T-cell (primary cell): Measurements from ENCODE around the gene SGTA. TPM values are rescaled to one million over a fixed set of nuclear protein-coding genes. Genes with fewer than 3 reads are reported as not detected.
A peak's percentile ranks its signal among the peaks of the same experiment; 100 is the strongest.

Experiments used
- ATAC-seq, 4 experiments: fragments of 200-7000 bp in 3 of 4; fragments of 150-1000 bp in 1 of 4; cut with Tn5 transposase; replicated peaks in 1 of 4; 1 replicate in 3 of 4; 2 replicates in 1 of 4; pipeline ENCODE4 v1.10.0; 2021; ENCODE audit warnings: moderate library complexity in 3 of 4, mild to moderate bottlenecking in 2 of 4, moderate number of reproducible peaks in 1 of 4
- CTCF ChIA-PET, 2 donors: fragments of 300-600 bp; sonication (Branson Sonifier 250); formaldehyde crosslinking; loops; one replicate each; lab custom pipeline; 2022; ENCODE audit warnings: antibody characterized with exemption in 2 of 2; lab: Charles Lee
- POLR2A ChIA-PET, 2 donors: fragments of 300-600 bp; sonication (Branson Sonifier 250); formaldehyde crosslinking; loops; one replicate each; lab custom pipeline; 2022; ENCODE audit warnings: antibody characterized with exemption in 2 of 2; lab: Charles Lee
- DNase-seq, 35 experiments: peaks; one replicate each; pipeline versions ENCODE4 v3.0.0 to v3.0.0-alpha.2; 2013 to 2023
- H3K27ac ChIP-seq: one replicate; pipeline ENCODE4 v1.5.1; 2013; ENCODE audit warnings: low read length
- H3K27me3 ChIP-seq, 2 experiments: replicated peaks in 1 of 2; 1 replicate in 1 of 2; 2 replicates in 1 of 2; pipeline versions ENCODE4 v1.6.1 to v1.7.0; 2013; ENCODE audit warnings: low read length in 1 of 2, mixed read lengths in 1 of 2; ENCODE audit not compliant: control insufficient read depth in 2 of 2, insufficient read depth in 2 of 2; ENCODE audit errors: extremely low read depth in 1 of 2
- H3K36me3 ChIP-seq, 2 donors: 1 replicate in 1 of 2; 2 replicates in 1 of 2; pipeline versions ENCODE4 v1.6.1 to v1.7.0; 2013; ENCODE audit warnings: low read length in 1 of 2; ENCODE audit not compliant: control insufficient read depth in 2 of 2, insufficient read depth in 1 of 2; ENCODE audit errors: extremely low read depth in 1 of 2
- H3K4me1 ChIP-seq, 2 experiments: 1 replicate in 1 of 2; 2 replicates in 1 of 2; pipeline versions ENCODE4 v1.6.1 to v1.7.0; 2013; ENCODE audit warnings: low read length in 2 of 2, mixed read lengths in 1 of 2; ENCODE audit not compliant: insufficient read depth in 2 of 2, control insufficient read depth in 1 of 2; ENCODE audit errors: extremely low read depth in 1 of 2
- H3K4me3 ChIP-seq, 2 donors: 1 replicate in 1 of 2; 2 replicates in 1 of 2; pipeline versions ENCODE4 v1.5.1 to v1.7.0; 2013; ENCODE audit warnings: mild to moderate bottlenecking in 2 of 2, low read length in 1 of 2, moderate library complexity in 1 of 2; ENCODE audit not compliant: control insufficient read depth in 1 of 2; ENCODE audit errors: extremely low read depth in 1 of 2
- H3K9me3 ChIP-seq: 2 replicates; pipeline ENCODE4 v1.7.0; 2013
- H3K27ac Mint-ChIP-seq, 2 donors: one replicate each; pipeline ENCODE4 v1.8.0; 2020 to 2021; ENCODE audit warnings: mild to moderate bottlenecking in 2 of 2, mixed read lengths in 2 of 2
- H3K27me3 Mint-ChIP-seq, 2 donors: one replicate each; pipeline ENCODE4 v1.8.0; 2021 to 2022; ENCODE audit warnings: mixed read lengths in 2 of 2
- H3K36me3 Mint-ChIP-seq: one replicate; pipeline ENCODE4 v1.8.0; 2021; ENCODE audit warnings: mixed read lengths
- H3K4me1 Mint-ChIP-seq, 3 donors: one replicate each; pipeline ENCODE4 v1.8.0; 2020 to 2022; ENCODE audit warnings: mixed read lengths in 3 of 3, mild to moderate bottlenecking in 1 of 3
- H3K4me3 Mint-ChIP-seq, 3 donors: one replicate each; pipeline ENCODE4 v1.8.0; 2020 to 2022; ENCODE audit warnings: mild to moderate bottlenecking in 3 of 3, mixed read lengths in 3 of 3, moderate library complexity in 3 of 3
- H3K9me3 Mint-ChIP-seq, 3 donors: one replicate each; pipeline ENCODE4 v1.8.0; 2020 to 2022; ENCODE audit warnings: mixed read lengths in 3 of 3
- WGBS: methylation state at CpG from one replicate; pipeline ENCODE4 v1.1.5; 2013; ENCODE audit warnings: missing lambda C conversion rate; ENCODE audit not compliant: insufficient coverage; 5-methylcytosine and 5-hydroxymethylcytosine counted together
- total RNA-seq, 35 experiments: library from RNA in 6 of 35; stranded (reverse) in 6 of 35; fragments of 120-200 nt in 1 of 35; gene quantifications; one replicate each; pipeline versions ENCODE4 v1.2.1 to v1.2.4 and lab custom pipeline; 2013 to 2026

Gene SGTA
- total RNA-seq, 5 donors from 2014 or later (not counting 1 experiment from before 2014, with no cell fraction given): 28.9 to 42.5 (median 36.7) TPM

DNA sequence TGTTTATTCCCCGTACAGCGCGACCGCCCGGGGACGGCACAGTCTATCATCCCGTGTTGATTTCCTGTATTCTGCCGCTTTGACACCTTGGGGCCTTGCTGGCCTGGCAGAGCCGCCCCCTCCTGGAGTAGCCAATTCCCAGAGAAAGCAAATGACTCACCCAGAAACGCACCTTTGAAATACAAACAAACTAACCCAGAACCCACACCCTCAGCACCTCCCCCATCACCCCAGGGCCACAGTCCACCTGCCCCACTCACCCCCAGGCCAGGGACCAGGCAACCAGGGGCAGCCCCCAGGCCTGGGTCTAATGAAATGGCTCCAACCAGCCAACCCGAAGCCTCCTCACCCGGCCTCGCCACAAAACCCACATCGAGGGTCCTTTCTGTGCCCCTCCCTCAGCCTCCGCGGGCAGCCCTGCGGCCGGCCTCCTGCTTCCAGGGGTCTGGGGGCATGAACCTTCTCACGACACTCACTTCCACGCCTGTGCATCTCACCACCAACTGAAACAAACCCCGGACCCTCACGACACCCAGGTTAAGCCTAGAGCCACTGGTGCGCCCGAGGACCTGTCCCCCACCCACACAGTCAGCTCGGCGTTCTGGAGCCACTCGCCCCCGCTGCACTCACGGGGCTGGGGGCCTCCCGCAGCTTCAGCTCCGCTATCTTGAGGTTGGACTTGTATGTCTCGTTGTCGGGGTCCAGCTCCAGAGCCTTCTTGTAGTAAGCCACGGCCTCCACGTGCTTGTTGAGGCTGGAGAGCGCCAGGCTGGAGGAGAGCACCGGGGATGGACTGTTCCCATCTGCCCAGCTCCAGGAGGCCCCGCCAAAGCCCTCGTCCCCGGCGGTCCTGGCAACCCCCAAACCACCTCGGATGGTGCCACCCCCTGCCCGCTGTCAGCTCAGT is 20.9 kb downstream of the SGTA start:
- Histone ChIP-seq H3K4me3 (no peak overlapping the region), H3K9me3 (no peaks in the 10 kb centered on the region), H3K4me1 (no peaks in the 10 kb centered on the region), H3K36me3 (peaks cover 16 to 68% of the 10 kb centered on the region in 2 donors), H3K27ac (no peak overlapping the region), H3K27me3 (no peaks in the 10 kb centered on the region)
- ATAC-seq (no peak), DNase-seq (no peak)
- ChIA-PET POLR2A (no interaction called here), CTCF (interaction anchor here in 1 of 2 donors (0.6 kb wide), 1 partner anchor 1768 kb away, joined by 5 read pairs; no protein-coding TSS in a partner anchor)
- H3K4me3 Mint-ChIP-seq: no peak overlapping the region
- H3K27ac Mint-ChIP-seq: no peak overlapping the region
- H3K36me3 Mint-ChIP-seq: peaks cover 31% of the 10 kb centered on the region
- no peaks in the 10 kb centered on the region for H3K27me3 Mint-ChIP-seq
- H3K4me1 Mint-ChIP-seq: peaks cover 0 to 4% (median 4%) of the 10 kb centered on the region in 3 donors
- whole genome bisulfite sequencing: 96% methylated on average over 35 of the region's 43 CpGs
- H3K9me3 Mint-ChIP-seq: no peaks in the 10 kb centered on the region

DNA sequence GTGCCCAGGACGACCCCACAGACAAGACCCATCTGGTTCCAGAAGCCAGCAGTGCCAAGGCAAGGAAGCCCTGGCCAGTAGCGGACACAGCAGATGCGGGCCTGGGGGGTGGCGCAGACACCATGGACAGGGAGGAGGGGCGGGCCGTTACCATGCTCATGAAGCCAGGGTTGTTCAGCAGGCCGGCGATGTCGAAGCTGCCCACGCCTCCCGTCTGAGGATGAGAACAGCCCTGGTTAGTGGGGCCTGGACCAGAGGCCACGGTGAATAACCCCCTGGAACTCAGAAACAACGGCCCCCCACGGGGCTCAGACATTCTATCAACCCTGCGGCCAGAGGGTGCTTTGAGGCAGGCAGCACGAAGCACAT is 21.8 kb downstream of the SGTA start:
- Histone ChIP-seq H3K9me3 (no peaks in the 10 kb centered on the region), H3K36me3 (peaks cover 16 to 63% of the 10 kb centered on the region in 2 donors), H3K4me1 (no peaks in the 10 kb centered on the region), H3K27me3 (no peaks in the 10 kb centered on the region), H3K27ac (no peak overlapping the region), H3K4me3 (no peak overlapping the region)
- Mint-ChIP-seq H3K27ac (no peak overlapping the region), H3K36me3 (peaks cover 28% of the 10 kb centered on the region), H3K9me3 (no peaks in the 10 kb centered on the region), H3K4me3 (no peak overlapping the region), H3K27me3 (no peaks in the 10 kb centered on the region), H3K4me1 (peaks cover 0 to 4% (median 4%) of the 10 kb centered on the region in 3 donors)
- DNase-seq: no peak
- ChIA-PET POLR2A (no interaction called here), CTCF (no interaction called here)
- no peak for ATAC-seq
- 94% methylated on average over 14 of the region's 16 CpGs for WGBS

DNA sequence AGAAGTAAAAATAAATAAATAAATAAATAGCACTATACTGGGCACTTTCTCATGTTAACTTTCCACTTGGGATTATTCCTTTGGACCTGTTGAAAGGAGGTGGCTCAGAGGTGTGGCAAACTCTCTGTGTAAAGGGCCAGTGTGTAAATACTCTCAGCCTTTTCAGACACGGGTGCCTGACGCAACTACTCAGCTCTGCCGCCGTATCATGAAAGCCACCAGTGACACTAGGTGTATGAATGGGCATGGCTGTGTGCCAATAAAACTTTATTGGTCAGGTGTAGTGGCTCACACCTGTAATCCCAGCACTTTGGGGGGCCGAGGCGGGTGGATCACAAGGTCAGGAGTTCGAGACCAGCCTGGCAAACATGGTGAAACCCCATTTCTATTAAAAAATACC is 23.1 kb downstream of the SGTA start:
- Mint-ChIP-seq H3K36me3 (peaks cover 29% of the 10 kb centered on the region), H3K4me1 (peaks cover 0 to 4% (median 4%) of the 10 kb centered on the region in 3 donors), H3K9me3 (no peaks in the 10 kb centered on the region), H3K27me3 (no peaks in the 10 kb centered on the region), H3K4me3 (no peak overlapping the region), H3K27ac (no peak overlapping the region)
- DNase-seq (no peak), ATAC-seq (no peak)
- H3K4me3 ChIP-seq: no peak overlapping the region
- H3K4me1 ChIP-seq: no peaks in the 10 kb centered on the region
- no peaks in the 10 kb centered on the region for H3K9me3 ChIP-seq
- H3K27ac ChIP-seq: no peak overlapping the region
- H3K36me3 ChIP-seq: peaks cover 16 to 61% of the 10 kb centered on the region in 2 donors
- ChIA-PET POLR2A (no interaction called here), CTCF (interaction anchor here (0.6 to 0.9 kb wide), 2 partner anchors 20 to 112 kb away, joined by 4 to 5 read pairs; no protein-coding TSS in a partner anchor)
- WGBS: 90% methylated on average over 4 of the region's 7 CpGs
- no peaks in the 10 kb centered on the region for H3K27me3 ChIP-seq

DNA sequence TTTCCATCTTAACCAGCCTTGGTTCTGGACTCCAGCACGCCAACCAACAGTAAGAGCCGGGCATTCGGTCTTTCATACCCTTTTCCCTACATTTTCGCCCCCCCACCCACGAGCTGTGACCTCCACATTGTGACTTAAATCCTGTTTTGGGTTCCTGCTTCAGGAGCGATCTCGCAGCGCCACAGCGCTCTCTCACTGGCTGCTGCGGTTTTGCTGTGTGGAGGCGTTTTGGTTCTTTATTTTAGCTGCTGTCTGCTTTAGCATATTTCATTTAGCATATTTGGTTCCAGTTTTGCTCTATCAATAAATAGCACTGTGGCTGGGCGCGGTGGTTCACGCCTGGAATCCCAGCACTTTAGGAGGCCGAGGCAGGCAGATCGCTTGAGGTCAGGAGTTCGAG is 23.7 kb downstream of the SGTA start:
- ATAC-seq (no peak), DNase-seq (no peak)
- Mint-ChIP-seq H3K27me3 (no peaks in the 10 kb centered on the region), H3K4me3 (no peak overlapping the region), H3K36me3 (peaks cover 28% of the 10 kb centered on the region), H3K4me1 (peaks cover 0 to 4% (median 4%) of the 10 kb centered on the region in 3 donors), H3K9me3 (no peaks in the 10 kb centered on the region), H3K27ac (no peak overlapping the region)
- Histone ChIP-seq H3K4me1 (no peaks in the 10 kb centered on the region), H3K27me3 (no peaks in the 10 kb centered on the region), H3K27ac (no peak overlapping the region), H3K36me3 (peaks cover 17 to 60% of the 10 kb centered on the region in 2 donors), H3K9me3 (no peaks in the 10 kb centered on the region), H3K4me3 (no peak overlapping the region)
- CTCF ChIA-PET: interaction anchor here (0.6 to 0.9 kb wide), 2 partner anchors 20 to 111 kb away, joined by 4 to 5 read pairs; no protein-coding TSS in a partner anchor
- WGBS: 76% methylated on average over 9 of the region's 17 CpGs
- POLR2A ChIA-PET: no interaction called here

DNA sequence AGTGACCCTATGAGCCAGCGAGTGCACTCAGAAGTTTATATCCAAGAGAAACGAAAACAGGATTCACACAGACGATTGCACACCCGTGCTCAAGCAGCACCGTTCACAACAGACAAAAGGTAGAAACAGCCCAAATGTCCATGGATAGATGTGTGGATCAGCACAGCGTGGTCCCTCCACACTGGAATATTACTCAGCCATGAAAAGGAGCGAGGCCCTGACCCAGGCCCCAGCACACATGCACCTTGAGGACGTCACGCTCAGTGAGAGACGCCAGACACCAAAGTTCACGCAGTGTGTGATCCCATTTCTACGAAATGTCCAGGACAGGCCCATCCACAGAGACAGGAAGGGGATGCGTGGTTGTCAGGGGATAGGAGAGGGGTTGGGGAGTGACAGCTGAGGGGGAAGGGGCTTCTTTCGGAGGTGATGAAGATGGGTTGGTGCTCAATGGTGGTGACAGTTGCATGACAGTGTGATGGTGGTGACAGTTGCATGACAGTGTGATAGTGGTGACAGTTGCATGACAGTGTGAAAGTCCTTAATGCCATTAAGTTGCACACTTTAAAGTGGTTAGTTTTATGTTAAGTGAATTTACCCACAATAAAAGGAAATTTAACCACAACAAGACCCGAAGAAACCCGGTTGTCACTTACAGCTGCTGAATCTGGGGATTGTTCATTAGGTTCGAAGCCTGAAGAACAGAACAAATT is 24.3 kb downstream of the SGTA start:
- H3K4me1 ChIP-seq: no peaks in the 10 kb centered on the region
- Mint-ChIP-seq H3K27ac (no peak overlapping the region), H3K36me3 (peaks cover 28% of the 10 kb centered on the region), H3K4me3 (no peak overlapping the region), H3K4me1 (peaks cover 0 to 4% (median 4%) of the 10 kb centered on the region in 3 donors), H3K27me3 (no peaks in the 10 kb centered on the region), H3K9me3 (no peaks in the 10 kb centered on the region)
- WGBS: 78% methylated on average over 17 of the region's 17 CpGs
- H3K27ac ChIP-seq: no peak overlapping the region
- peaks cover 17 to 54% of the 10 kb centered on the region in 2 donors for H3K36me3 ChIP-seq
- H3K4me3 ChIP-seq: no peak overlapping the region
- no peaks in the 10 kb centered on the region for H3K27me3 ChIP-seq
- no peaks in the 10 kb centered on the region for H3K9me3 ChIP-seq
- no peak for DNase-seq
- ChIA-PET POLR2A (no interaction called here), CTCF (interaction anchor here in 1 of 2 donors (0.9 kb wide), 1 partner anchor 111 kb away, joined by 4 read pairs; no protein-coding TSS in a partner anchor)
- ATAC-seq: peak in 1 of 4 experiments; percentile 16
